GM19035 (cell line): ENCODE data around the gene MTR.

ENCODE experiments used
- ATAC-seq: cut with Tn5 transposase; IDR thresholded peaks from one replicate; pipeline ENCODE4 v1.9.1; 2021; ENCODE audit not compliant: unreplicated experiment

MTR gene

GRCh38 chr1:236795035-236795756 is at the start of gene MTR:
MTR (plus strand) TSS chr1:236795292; CDS start chr1:236795704, 412 bp downstream.
- peak; percentile 96 for ATAC-seq

GRCh38 chr1:236746785-236747184 is 48.3 kb upstream of the MTR start:
- ATAC-seq: no peak

GRCh38 chr1:236747311-236747985 is 47.6 kb upstream of the MTR start:
- no peak for ATAC-seq

- ATAC-seq: no peak
These were observed 46.7 kb upstream of the MTR start for GRCh38 chr1:236748268-236748870.

- no peak for ATAC-seq
These were observed 44.2 kb upstream of the MTR start for GRCh38 chr1:236750928-236751327.

GRCh38 chr1:236751385-236751784 is 43.7 kb upstream of the MTR start:
- no peak for ATAC-seq

- no peak for ATAC-seq
These were observed 43.2 kb upstream of the MTR start for GRCh38 chr1:236751935-236752334.

GRCh38 chr1:236753516-236753915 is 41.6 kb upstream of the MTR start:
- no peak for ATAC-seq

- ATAC-seq: no peak
These were observed 41.1 kb upstream of the MTR start for GRCh38 chr1:236753964-236754363.

GRCh38 chr1:236754525-236755210 is 40.4 kb upstream of the MTR start:
- no peak for ATAC-seq

GRCh38 chr1:236757640-236758039 is 37.5 kb upstream of the MTR start:
- no peak for ATAC-seq

GRCh38 chr1:236759252-236759859 is 35.7 kb upstream of the MTR start:
- ATAC-seq: peak; percentile 71

- ATAC-seq: no peak
These were observed 34.6 kb upstream of the MTR start for GRCh38 chr1:236760480-236760879.

- ATAC-seq: no peak
These were observed 34.1 kb upstream of the MTR start for GRCh38 chr1:236760986-236761385.

GRCh38 chr1:236761397-236762132 is 33.5 kb upstream of the MTR start:
- no peak for ATAC-seq

GRCh38 chr1:236762410-236762809 is 32.7 kb upstream of the MTR start:
- ATAC-seq: no peak

- no peak for ATAC-seq
These were observed 29.3 kb upstream of the MTR start for GRCh38 chr1:236765831-236766230.

- ATAC-seq: no peak
These were observed 28.6 kb upstream of the MTR start for GRCh38 chr1:236766506-236766905.

GRCh38 chr1:236767276-236767675 is 27.8 kb upstream of the MTR start:
- no peak for ATAC-seq

GRCh38 chr1:236768601-236769000 is 26.5 kb upstream of the MTR start:
- ATAC-seq: no peak

GRCh38 chr1:236773919-236774318 is 21.2 kb upstream of the MTR start:
- ATAC-seq: no peak
